ENCODE measurements around the gene TNFRSF8.
A peak's percentile ranks its signal among the peaks of the same experiment; 100 is the strongest.

The TNFRSF8 gene

DNA sequence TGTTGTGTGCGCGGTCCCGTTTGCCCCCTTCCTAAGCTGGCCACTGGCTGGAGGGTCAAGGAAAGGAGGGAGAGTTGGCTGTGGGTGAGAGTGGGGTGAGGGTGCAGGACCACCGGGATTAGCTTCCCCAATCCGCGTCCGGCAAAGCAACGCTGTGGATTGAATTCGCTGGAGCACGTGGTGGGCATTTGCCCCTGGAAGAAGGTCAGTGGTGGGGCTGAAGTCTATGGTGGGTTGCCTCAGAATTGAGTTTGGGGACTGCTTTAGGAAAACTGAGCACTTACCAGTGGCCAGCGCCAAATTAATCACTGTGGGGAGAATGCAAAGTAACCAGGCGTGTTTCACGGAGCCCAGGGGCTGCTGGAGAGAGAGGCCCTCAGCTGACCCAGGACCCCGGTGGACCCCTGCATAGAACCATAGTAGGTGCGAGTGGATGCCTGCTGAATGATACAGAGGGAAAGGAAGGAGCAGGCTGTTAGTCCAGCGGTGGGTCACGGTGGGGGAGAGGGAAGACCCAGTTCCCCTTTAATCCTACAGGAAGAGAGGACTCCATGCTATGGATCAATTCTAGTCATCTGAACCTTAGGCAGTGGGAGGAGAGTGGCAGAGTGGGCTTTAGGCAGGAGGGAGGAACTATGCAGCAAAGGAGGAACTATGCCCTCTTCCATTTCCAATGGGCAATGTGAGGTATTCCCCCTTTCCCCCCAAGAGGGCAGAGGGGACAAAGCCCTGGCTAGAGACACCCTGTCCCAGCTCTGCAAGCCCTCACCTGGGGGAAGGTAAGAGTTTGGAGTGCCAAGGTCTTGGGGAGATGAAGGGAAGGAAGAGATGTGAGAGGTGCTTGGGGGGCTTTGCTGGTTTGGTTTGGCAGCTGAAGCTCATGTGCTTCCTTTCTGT lies 1.2 kb downstream of the TNFRSF8 start:
- no peak for DNase-seq

DNA sequence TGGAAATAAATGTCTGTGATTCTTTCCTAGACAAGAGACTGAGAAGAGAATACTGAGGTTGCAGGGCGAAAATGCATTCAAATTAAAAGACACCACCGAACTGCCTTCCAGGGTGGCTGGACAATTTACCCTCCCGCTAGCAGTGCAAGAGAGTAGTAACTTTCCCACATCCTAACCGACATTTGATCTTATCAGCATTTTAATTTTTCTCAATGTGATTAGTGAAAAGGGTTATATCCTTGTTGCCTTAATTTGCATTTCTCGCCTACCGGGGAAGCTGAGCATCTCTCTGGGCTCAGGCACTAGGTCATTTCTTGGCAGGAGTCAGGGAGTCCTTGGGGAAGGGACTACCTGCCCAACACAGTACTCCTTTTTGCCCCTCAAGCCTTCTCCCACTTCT lies 2.8 kb downstream of the TNFRSF8 start:
- DNase-seq = no peak

GRCh38 chr1:12067900-12068821 lies 5.1 kb downstream of the TNFRSF8 start:
- DNase-seq = no peak

GRCh38 chr1:12069623-12070244 lies 6.6 kb downstream of the TNFRSF8 start:
- no peak for DNase-seq

GRCh38 chr1:12071892-12072291 lies 8.8 kb downstream of the TNFRSF8 start:
- DNase-seq = no peak

DNA sequence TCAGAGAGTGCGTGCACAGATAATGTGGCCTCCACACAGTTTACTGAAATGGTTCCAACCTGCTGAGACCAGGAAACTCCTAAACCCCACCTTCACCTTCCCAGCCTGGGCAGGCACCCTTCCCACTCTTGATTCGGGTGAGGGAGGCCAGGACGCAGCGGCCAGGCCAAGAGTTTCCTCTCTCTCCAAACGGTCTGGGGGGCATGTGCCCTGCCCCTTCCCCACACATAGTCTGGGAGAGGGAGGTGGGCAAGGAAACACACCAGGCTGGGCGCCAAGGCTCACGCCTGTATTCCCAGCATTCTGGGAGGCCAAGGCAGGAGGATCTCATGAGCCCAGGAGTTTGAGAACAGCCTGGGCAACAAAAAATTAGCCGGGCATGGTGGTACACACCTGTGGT lies 9.6 kb downstream of the TNFRSF8 start:
- DNase-seq = no peak

GRCh38 chr1:12073796-12074195 lies 10.7 kb downstream of the TNFRSF8 start:
- DNase-seq = no peak

GRCh38 chr1:12075195-12076114 lies 12.4 kb downstream of the TNFRSF8 start:
- DNase-seq = no peak

GRCh38 chr1:12076425-12077005 lies 13.4 kb downstream of the TNFRSF8 start:
- DNase-seq = no peak

DNA sequence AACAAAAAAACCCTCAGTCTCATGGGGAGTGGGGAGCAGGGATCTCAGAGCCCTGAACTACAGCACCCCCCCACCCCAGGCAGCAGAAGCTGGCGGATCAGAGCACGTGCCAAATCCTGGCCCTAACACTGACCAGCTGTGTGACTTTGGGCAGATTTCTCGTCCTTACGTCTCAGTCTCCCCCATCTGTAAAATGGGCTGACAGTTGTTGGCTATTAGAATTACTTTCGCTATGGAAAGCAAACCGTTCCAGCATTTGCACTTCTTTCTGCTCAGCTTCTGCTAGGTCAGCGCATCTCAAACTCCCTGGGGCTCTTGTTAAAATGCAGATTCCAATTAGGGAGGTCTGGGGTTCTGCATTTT lies 15.5 kb downstream of the TNFRSF8 start:
- no peak for DNase-seq

GRCh38 chr1:12078938-12079861 lies 16.1 kb downstream of the TNFRSF8 start:
- peak; percentile 76 for DNase-seq

DNA sequence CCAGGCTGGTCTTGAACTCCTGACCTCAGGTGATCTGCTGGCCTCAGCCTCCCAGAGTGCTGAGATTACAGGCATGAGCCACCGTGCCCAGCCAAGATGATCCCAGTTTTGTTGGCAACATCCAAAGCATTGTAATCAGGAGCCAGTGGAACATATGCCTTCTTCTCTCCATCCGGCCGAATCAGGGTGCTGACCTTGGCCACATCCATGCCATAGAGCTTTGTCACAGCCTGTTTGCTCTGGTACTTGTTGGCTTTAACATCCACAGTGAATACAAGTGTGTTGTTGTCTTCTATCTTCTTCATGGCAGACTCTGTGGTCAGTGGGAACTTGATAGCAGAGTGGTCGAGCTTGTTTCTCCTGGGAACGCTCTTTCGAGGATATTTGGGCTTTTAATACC lies 17.1 kb downstream of the TNFRSF8 start:
- DNase-seq = no peak

- DNase-seq = no peak
Observed at GRCh38 chr1:12080773-12081556, 17.9 kb downstream of the TNFRSF8 start.

DNA sequence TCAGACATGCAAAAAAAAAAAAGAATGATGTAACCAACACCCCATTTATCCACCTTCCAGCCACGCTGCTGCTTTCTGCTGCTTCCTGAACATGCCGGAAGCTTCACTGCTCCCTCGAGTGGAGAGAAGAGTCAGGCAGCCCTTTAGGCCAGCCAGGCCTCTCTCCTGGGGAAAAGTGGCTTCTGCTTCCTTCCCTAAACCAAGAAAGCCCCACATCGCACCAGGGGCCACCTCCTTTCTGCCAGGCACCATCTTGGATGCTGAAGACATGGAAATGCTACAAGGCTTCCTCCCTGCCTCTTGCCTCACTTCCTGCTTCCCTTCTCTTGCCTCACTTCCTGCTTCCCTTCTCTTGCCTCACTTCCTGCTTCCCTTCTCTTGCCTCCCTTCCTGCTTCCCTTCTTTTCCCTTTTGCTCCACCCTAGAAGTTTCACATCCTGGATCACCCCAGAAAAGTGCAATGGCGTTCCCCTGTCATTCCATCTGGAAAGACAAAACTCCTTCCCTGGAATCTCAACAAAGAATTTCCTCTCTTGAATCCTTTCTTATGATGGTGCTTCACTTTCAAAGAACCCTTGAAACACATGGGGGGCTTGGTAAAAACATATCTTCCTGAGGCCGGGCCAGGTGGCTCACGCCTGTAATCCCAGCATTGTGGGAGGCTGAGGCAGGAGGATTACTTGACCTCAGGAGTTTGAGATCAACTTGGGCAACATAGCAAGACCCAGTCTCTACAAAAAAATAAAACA lies 18.7 kb downstream of the TNFRSF8 start:
- DNase-seq = no peak

GRCh38 chr1:12082988-12083387 lies 19.9 kb downstream of the TNFRSF8 start:
- DNase-seq = no peak

DNA sequence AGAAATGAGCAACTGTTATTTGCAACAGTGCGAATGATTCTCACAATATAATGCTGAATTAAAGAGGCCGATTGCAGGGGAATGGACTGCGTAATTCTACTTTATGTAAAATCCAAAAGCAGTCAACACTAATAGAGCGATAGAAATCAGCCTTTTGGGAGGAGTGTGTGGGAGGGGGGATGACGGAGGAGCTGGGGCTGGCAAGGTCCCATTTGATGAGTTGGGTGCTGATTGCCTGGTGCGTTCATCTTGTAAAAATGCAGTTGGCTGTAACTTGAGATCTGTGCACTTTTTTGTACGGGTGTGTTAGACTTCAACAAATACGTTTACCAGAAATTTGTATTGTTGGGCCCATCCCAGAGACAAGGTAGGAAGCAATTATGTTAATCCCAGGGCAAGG lies 20.7 kb downstream of the TNFRSF8 start:
- no peak for DNase-seq

DNA sequence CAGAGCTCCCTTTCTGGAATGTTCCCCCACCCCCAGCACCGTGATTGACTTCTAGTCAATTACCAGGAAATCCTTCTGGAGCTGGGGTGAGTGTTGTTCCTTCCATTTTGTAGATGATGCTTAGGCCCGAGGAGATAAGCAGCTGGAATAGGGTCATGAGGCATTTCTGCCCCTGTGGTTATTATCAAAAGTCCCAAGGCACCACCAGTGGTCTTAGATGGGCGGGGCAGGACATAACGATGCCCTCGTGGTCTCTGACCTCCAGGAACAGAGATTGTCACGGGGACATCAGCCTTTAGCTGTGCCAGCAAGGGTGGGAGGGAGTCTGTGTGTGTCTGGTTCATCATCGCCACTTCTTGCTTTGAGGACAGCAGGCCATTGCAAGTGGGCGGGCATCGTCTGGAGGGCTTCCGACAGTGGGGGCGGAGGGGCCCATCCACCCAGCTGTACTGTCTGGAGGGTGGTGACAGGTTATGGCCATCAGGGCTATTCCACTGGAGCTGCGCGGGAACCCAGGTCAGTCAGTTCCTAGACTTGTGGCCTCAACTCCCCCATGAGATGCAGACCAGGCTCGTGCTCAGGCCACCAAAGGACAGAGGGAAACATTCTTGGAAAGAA lies 22.6 kb downstream of the TNFRSF8 start:
- DNase-seq = no peak

GRCh38 chr1:12087797-12088314 lies 24.8 kb downstream of the TNFRSF8 start:
- DNase-seq = peak; percentile 75

All from activated CD8-positive, alpha-beta memory T cell treated with anti-CD3 and anti-CD28 coated beads for 24 hours (primary cell).